KOPT-K1 (cell line): ENCODE measurements around the gene RIC3.

ENCODE experiments used
- H3K27ac ChIP-seq: fragments of 200-600 bp; sonication (generic); 2 replicates; pipeline ENCODE4 v1.5.1; 2016; ENCODE audit warnings: antibody characterized with exemption, mild to moderate bottlenecking, low read depth, low read length; ENCODE audit not compliant: poor library complexity, severe bottlenecking
- H3K36me3 ChIP-seq: fragments of 200-600 bp; sonication (generic); 2 replicates; pipeline ENCODE4 v1.5.1; 2017; ENCODE audit warnings: antibody characterized with exemption, mild to moderate bottlenecking, low read length, moderate library complexity; ENCODE audit not compliant: insufficient read depth
- H3K9me3 ChIP-seq: fragments of 200-600 bp; sonication (generic); 2 replicates; pipeline ENCODE4 v1.5.1; 2017; ENCODE audit warnings: antibody characterized with exemption, low read length, mild to moderate bottlenecking; ENCODE audit not compliant: insufficient read depth, poor library complexity, severe bottlenecking

Gene RIC3

DNA sequence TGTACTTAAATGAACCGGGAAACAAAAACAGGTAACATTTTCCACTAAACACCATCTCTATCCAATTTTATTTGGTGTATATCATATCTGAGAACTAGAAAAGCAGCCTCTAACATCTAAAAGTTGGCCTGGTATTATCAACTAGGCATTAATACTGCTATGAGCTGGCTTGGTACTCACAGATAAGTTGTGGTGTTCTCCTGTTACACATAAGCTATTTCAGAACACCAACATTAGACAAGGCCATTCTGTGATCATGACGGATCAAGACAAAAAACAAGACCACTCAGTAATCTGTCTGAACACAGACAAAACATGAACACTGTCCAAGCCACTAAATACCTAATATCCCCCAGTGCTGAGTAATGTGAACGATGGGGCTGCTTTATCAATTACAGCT lies 11.9 kb downstream of the RIC3 start:
- Histone ChIP-seq H3K9me3 (no peaks in the 10 kb centered on the region), H3K27ac (no peak overlapping the region), H3K36me3 (no peaks in the 10 kb centered on the region)

DNA sequence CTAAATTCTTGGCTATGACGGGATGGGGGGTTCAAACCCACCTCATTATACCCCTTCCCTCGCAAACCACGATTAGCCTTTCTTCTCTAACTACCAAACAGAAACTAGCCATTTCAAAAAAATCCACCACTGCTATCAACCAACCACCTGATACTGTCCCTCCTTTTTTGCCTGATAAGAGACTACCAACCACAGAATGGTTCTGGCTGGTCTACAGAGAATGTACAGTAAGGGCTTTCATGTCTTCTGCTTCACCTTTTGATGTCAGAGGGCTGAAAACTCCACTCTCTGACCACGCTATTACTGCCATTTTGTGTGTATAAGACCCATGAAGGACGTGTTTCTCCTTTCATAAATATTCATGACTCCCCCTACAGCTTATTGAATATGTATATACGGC lies 19.1 kb downstream of the RIC3 start:
- no peaks in the 10 kb centered on the region for H3K9me3 ChIP-seq
- H3K27ac ChIP-seq, result no peak overlapping the region

GRCh38 chr11:8138526-8138925 lies 30.3 kb downstream of the RIC3 start:
- no peaks in the 10 kb centered on the region for H3K9me3 ChIP-seq
- H3K27ac ChIP-seq, result no peak overlapping the region
- H3K36me3 ChIP-seq, result no peaks in the 10 kb centered on the region

More for the DNA sequence above, 19.1 kb downstream of the RIC3 start:
- H3K36me3 ChIP-seq, result no peaks in the 10 kb centered on the region

DNA sequence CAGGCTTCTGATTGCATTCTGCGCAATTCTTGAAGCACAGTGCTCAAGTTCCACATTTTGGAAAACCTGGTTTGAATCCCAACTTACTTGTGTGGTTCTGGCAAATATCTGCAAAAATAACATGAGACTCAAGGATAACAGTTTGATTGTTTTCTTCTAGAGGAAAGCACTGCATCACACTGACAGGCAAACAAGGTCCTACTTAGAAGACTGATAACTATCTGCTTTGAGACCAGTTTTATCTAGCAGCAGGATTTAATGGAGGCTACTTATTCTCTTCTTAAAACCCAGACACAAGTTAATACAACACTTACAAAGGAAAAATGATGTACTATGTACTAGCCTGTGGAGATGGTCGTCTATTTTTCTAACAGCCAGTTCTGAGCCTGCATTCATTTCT lies 41.4 kb downstream of the RIC3 start:
- Histone ChIP-seq H3K9me3 (no peaks in the 10 kb centered on the region), H3K27ac (no peak overlapping the region), H3K36me3 (no peaks in the 10 kb centered on the region)

DNA sequence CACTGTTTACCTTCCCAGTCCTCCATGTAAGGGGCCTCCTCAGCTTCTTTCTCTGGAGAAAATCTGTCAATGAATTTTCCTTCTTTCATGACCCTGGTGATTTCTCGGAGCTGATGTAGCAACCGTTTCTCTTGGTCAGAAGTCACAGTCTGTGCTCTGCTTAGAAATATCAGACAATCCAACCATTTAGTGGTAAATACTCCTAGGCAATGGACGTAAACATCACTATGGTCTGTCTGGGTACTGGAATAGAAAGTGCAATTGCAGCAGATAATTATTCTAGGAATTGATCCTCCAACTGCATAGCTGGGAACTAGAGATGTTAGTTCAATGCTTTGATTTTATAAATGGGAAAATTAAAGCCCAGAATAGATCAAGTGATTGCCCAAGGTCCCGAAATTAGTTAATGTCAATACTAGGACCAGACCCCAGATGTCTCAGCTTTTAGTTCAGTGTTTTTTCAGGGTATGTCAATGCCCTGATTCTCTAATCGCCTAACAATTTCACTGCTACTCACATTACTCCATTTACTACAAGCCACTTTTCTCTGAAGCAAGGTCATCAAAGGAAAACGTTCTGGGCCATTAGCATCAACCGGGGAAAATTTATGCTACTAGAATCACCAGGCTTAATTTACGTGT lies 42.1 kb downstream of the RIC3 start:
- Histone ChIP-seq H3K9me3 (no peaks in the 10 kb centered on the region), H3K36me3 (no peaks in the 10 kb centered on the region), H3K27ac (no peak overlapping the region)

DNA sequence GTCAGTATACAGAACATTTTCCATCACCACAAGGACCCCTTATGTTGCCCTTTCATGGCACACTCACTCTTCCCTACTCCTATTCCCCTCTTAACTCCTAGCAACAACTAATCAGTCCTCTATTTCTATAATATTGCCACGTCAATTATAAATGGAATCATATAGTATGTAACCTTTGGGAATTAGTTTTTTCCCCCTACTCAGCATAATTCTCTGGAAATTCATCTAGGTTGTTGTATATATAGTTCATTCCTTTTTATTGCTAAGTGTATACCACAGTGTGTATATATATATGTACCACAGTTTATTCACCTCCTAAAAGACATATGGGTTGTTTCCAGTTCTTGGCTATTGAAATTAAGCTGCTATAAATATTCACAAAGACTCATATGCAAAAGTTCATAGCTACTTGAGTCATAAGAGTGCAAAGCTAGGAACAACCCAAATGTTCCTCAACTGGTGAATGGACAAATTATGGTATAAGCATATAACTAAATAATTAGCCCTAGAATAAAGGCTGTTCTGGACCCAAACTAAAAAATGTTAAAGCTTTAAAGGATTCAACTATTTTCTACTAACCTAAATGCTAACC lies 46.6 kb downstream of the RIC3 start:
- H3K36me3 ChIP-seq, result no peaks in the 10 kb centered on the region
- H3K27ac ChIP-seq, result no peak overlapping the region
- no peaks in the 10 kb centered on the region for H3K9me3 ChIP-seq

DNA sequence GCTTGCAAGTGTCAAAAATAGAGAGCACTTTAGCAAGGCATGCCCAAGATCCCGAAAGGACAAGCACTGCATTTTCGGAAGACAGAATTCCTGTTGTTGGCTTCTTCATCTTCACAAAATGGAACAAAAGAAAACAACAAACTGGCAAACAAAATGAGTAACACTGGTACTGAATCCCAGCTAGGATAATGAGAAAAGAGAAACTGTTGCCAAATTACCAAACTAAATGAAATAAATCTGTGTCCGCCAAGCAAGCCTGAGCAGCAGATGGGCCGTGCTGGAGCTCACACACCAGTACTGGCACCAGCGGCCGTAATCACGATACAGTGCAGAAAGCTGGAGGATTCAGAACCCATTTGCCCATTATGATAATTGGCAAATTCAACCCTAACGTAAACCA lies 57.2 kb downstream of the RIC3 start:
- no peak overlapping the region for H3K27ac ChIP-seq
- no peaks in the 10 kb centered on the region for H3K36me3 ChIP-seq
- peaks cover 16% of the 10 kb centered on the region for H3K9me3 ChIP-seq

DNA sequence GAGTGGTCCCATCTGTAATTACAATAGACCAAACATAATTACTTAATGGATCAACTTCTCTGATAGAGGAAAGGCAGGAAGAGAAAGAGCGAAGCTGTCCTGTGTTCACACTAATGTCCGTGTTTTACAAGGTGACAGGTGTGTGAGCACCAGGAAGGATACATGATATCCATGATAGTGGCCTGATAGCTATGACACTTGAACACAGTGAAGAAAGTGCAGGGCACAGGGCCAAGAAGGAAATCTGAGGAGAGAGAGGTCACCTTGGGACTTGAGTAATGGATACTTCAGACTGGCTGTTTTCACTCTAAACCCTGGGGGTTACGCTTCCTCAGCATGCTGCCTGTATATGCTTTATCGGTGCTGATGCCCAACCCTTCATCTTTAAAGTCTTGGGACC lies 58.4 kb downstream of the RIC3 start:
- H3K36me3 ChIP-seq, result no peaks in the 10 kb centered on the region
- no peak overlapping the region for H3K27ac ChIP-seq
- peaks cover 16% of the 10 kb centered on the region for H3K9me3 ChIP-seq

DNA sequence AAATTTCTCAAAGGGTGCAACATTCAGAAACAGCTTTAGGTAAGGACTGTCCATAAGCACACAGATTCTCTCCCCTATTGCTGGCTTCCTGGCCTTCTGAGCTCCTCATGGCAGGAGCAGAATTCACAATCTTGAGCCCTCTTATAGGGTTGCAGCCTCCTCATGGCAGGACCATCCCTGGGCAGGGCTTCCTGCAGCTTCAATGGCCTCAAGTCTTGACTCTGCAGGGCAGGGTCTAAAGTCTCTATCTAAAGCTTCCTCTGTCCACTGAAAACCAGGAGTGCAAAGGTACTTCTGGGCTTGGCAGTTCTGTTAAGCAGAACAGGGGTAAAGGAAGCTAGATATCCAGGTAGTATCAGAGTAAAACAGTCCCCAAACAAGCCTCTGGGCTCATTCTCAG lies 59.1 kb downstream of the RIC3 start:
- peaks cover 10% of the 10 kb centered on the region for H3K9me3 ChIP-seq
- H3K27ac ChIP-seq, result no peak overlapping the region
- H3K36me3 ChIP-seq, result no peaks in the 10 kb centered on the region

DNA sequence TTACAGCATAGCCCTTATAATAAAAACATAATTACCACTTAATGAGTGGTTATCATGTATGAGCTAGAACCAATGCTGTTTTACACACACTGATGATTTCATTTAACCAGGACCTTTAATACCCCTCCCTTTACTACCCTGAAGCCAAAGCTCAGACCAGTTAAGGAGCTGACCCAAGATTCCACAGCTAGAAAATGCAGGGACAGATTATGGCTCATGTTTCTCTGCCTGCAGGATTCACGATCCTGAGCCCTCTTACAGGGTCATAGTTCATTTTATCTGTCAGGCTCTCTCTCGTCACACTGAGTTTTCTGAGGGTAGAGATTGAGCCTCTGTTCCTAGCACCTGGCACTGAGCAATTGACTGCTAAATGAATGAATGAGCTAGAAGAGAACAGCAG lies 60.4 kb downstream of the RIC3 start:
- no peaks in the 10 kb centered on the region for H3K9me3 ChIP-seq
- H3K36me3 ChIP-seq, result no peaks in the 10 kb centered on the region
- H3K27ac ChIP-seq, result no peak overlapping the region

DNA sequence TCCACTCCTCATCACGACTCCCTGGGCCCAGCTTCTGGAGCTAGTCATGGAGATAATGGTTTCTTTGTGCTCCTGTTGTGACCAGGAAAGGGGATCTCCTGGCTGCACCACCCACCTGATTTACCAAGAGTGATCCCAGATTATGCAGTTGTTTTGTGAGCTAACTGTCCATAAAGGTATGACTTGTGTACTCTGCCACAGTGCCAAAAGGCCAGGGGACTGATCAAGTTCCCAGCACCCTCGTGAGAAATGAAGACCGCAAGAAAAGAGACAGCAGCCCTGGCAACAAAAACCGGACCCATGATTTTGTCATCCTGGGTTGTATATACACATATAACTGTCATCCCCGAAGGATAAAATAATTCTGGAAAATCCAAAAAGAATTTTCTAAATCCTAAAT lies 61.2 kb downstream of the RIC3 start:
- Histone ChIP-seq H3K9me3 (no peaks in the 10 kb centered on the region), H3K27ac (no peak overlapping the region), H3K36me3 (no peaks in the 10 kb centered on the region)

GRCh38 chr11:8106679-8107078 lies 62.1 kb downstream of the RIC3 start:
- Histone ChIP-seq H3K9me3 (no peaks in the 10 kb centered on the region), H3K36me3 (no peaks in the 10 kb centered on the region), H3K27ac (no peak overlapping the region)

DNA sequence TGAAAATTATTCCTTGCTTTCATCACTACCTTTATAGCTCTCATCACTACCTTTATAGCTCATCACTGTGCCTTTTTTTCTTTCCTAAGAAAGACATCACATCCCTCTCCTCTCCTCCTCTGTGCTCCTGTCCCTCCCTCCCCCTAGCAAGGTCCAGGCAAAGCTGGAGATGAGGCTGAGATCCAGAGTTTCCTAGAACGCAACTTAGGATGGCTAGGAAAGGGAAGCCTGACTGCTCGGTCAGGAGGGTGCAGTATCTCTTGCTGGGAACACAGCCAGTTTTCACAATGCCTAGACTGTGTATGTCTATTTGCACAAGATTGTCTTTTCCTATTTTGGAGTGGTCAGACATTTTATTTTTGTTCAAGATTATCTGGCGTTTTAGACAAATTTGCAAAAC lies 63.2 kb downstream of the RIC3 start:
- Histone ChIP-seq H3K27ac (no peak overlapping the region), H3K9me3 (no peaks in the 10 kb centered on the region), H3K36me3 (no peaks in the 10 kb centered on the region)

DNA sequence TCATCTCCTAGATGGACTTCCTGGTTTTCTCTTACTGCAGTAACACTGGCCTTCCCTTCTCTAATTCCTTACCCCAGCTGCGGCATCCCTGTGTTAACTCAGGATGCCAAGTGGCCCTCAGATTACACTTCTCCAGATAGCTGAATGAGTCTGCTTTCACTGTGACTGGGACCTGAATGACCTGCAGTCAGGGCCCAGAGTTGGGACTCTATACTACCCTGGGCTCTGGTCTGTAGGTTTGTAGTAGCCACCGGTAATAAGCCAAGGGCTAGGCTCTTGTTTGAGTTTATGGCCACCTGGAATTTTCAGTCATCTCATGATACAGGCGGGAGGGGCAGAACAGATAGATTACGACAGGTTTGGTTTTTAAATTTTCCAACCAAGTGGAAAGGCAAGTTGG lies 63.7 kb downstream of the RIC3 start:
- Histone ChIP-seq H3K27ac (no peak overlapping the region), H3K36me3 (no peaks in the 10 kb centered on the region), H3K9me3 (no peaks in the 10 kb centered on the region)

DNA sequence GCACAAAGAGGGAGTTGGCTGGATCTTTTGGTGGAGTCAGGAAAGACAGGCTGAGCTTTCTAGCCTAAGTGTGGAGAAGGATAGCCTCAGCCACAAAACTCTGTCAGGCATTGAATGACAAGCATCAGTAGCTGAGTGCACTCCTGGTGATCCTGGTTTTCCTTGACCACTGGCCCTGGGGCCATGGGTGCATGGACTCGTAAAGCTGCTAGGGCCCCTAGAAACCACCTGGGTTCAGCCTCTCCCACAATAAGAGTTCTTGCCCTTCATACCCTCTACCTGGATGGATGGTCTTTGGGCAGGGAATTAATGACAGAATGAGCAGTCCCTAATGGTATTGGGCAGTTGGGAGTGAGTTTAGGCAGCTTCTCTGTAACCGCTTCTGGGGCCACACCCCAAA lies 64.9 kb downstream of the RIC3 start:
- no peaks in the 10 kb centered on the region for H3K9me3 ChIP-seq
- H3K36me3 ChIP-seq, result no peaks in the 10 kb centered on the region
- no peak overlapping the region for H3K27ac ChIP-seq

- H3K9me3 ChIP-seq, result no peaks in the 10 kb centered on the region
- H3K27ac ChIP-seq, result no peak overlapping the region
- no peaks in the 10 kb centered on the region for H3K36me3 ChIP-seq
Observed at GRCh38 chr11:8102965-8103364, 65.9 kb downstream of the RIC3 start.
